ENCODE data around the gene AMH. TPM values are rescaled to one million over a fixed set of nuclear protein-coding genes. Genes with fewer than 3 reads are reported as not detected.
"Not testable (repeated sequence)": the region's sequence is repeated elsewhere in the genome, so short reads cannot be mapped to it uniquely, and the experiment has no call there.

The AMH gene
- total and polyA plus RNA-seq, 7 experiments from 2014 or later: 0.37 to 12.9 (median 4.6) TPM; not detected in 2

GRCh38 chr19:2280633-2281264, 31.6 kb downstream of the AMH start:
- H3K9me3 ChIP-seq (ENCODE audit: control insufficient read depth in 2 of 3, low read length in 3 of 3): no peaks in the 10 kb centered on the region
- H3K27ac Mint-ChIP-seq: no peak overlapping the region
- intact Hi-C loops (cut with micrococcal nuclease): no loop called here
- peaks cover 0 to 2% (median 0%) of the 10 kb centered on the region in 5 donors for H3K27me3 Mint-ChIP-seq
- no peak overlapping the region for H3K4me3 ChIP-seq (ENCODE audit: low read length)
- DNase-seq: no peak
- ChIA-PET CTCF (interaction anchor here (0.5 to 0.9 kb wide), 2 partner anchors 22 to 197 kb away, joined by 3 to 4 read pairs; no protein-coding TSS in a partner anchor), POLR2A (interaction anchor here (1.2 to 2.2 kb wide), 2 partner anchors 11 to 22 kb away, joined by 3 to 6 read pairs; no protein-coding TSS in a partner anchor)
- no peaks in the 10 kb centered on the region for H3K36me3 Mint-ChIP-seq
- no peaks in the 10 kb centered on the region for H3K27me3 ChIP-seq (ENCODE audit: control insufficient read depth in 2 of 2, insufficient read depth in 2 of 2, low read length in 2 of 2)
- ATAC-seq: no peak
- H3K9me3 Mint-ChIP-seq: no peaks in the 10 kb centered on the region
- peaks cover 0 to 8% (median 0%) of the 10 kb centered on the region in 3 experiments for H3K36me3 ChIP-seq (ENCODE audit: control insufficient read depth in 2 of 3, insufficient read depth in 3 of 3, low read length in 3 of 3)
- H3K27ac ChIP-seq (ENCODE audit: low read depth, low read length): no peak overlapping the region
- H3K4me1 Mint-ChIP-seq: peaks cover 6 to 19% (median 14%) of the 10 kb centered on the region in 7 donors
- peaks cover 8 to 13% of the 10 kb centered on the region in 2 donors for H3K4me1 ChIP-seq (ENCODE audit: control insufficient read depth in 2 of 2, insufficient read depth in 2 of 2, low read length in 2 of 2)
- no peak overlapping the region for H3K4me3 Mint-ChIP-seq

DNA sequence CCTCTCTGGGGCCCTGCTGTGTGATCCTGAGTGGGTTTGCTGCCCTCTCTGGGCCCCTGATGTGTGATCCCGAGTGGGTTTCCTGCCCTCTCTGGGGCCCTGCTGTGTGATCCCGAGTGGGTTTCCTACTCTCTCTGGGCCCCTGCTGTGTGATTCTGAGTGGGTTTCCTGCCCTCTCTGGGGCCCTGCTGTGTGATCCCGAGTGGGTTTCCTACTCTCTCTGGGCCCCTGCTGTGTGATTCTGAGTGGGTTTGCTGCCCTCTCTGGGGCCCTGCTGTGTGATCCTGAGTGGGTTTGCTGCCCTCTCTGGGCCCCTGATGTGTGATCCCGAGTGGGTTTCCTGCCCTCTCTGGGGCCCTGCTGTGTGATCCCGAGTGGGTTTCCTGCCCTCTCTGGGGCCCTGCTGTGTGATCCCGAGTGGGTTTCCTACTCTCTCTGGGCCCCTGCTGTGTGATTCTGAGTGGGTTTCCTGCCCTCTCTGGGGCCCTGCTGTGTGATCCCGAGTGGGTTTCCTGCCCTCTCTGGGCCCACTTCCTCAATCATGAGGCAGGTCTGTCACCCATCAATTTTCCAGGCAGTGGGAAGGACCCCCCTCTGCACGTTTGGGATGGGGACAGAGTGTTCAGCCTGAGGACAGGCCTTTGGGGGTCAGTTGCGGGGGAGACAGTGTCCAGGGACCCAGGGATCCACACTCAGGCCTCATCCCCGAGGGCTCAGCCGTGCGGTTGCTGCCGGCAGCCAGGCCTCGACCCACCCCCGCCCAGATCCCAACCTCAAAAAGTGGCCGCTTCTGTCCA, 32.3 kb downstream of the AMH start:
- peak overlapping the region in 1 of 9 donors; percentile 56 for H3K27ac Mint-ChIP-seq

GRCh38 chr19:2282062-2282861, 33.1 kb downstream of the AMH start, which contains the start of gene PEAK3:
TSS of gene PEAK3 (minus strand) at chr19:2282175. CDS start at chr19:2280931, 1,244 bp downstream.
- intact Hi-C loops (cut with micrococcal nuclease): no loop called here
- no peaks in the 10 kb centered on the region for H3K9me3 ChIP-seq (ENCODE audit: control insufficient read depth in 2 of 3, low read length in 3 of 3)
- Mint-ChIP-seq H3K27me3 (peaks cover 0 to 2% (median 0%) of the 10 kb centered on the region in 5 donors), H3K9me3 (peaks cover 0 to 2% (median 0%) of the 10 kb centered on the region in 11 donors), H3K27ac (peak within 1 kb of the TSS in 6 of 9 donors; percentile 41 to 82 (median 42)), H3K4me3 (peak within 1 kb of the TSS in 8 of 10 donors; percentile 49 to 77 (median 62)), H3K4me1 (peaks cover 6 to 17% (median 11%) of the 10 kb centered on the region in 7 donors), H3K36me3 (no peaks in the 10 kb centered on the region)
- no peaks in the 10 kb centered on the region for H3K36me3 ChIP-seq (ENCODE audit: control insufficient read depth in 2 of 3, insufficient read depth in 3 of 3, low read length in 3 of 3)
- no peak within 1 kb of the TSS for H3K27ac ChIP-seq (ENCODE audit: low read depth, low read length)
- H3K27me3 ChIP-seq (ENCODE audit: control insufficient read depth in 2 of 2, insufficient read depth in 2 of 2, low read length in 2 of 2): no peaks in the 10 kb centered on the region
- ChIA-PET POLR2A (interaction anchor here (0.6 to 2.1 kb wide), 7 partner anchors 9 to 607 kb away, joined by 3 to 7 read pairs (median 3); partner anchors contain the start of gene GADD45B), CTCF (no interaction called here)
- ATAC-seq (peak; percentile 74), DNase-seq (peak in 1 of 9 donors; percentile 49)
- H3K4me3 ChIP-seq (ENCODE audit: low read length): no peak within 1 kb of the TSS
- H3K4me1 ChIP-seq (ENCODE audit: control insufficient read depth in 2 of 2, insufficient read depth in 2 of 2, low read length in 2 of 2): peaks cover 8 to 13% of the 10 kb centered on the region in 2 donors

More for the DNA sequence above, 32.3 kb downstream of the AMH start:
- H3K36me3 Mint-ChIP-seq; H3K9me3 ChIP-seq (ENCODE audit: control insufficient read depth in 2 of 3, low read length in 3 of 3); H3K27ac ChIP-seq (ENCODE audit: low read depth, low read length); intact Hi-C loops (cut with micrococcal nuclease); H3K27me3 Mint-ChIP-seq; H3K27me3 ChIP-seq (ENCODE audit: control insufficient read depth in 2 of 2, insufficient read depth in 2 of 2, low read length in 2 of 2); CTCF ChIA-PET; H3K9me3 Mint-ChIP-seq; DNase-seq; H3K4me3 ChIP-seq (ENCODE audit: low read length); H3K36me3 ChIP-seq (ENCODE audit: control insufficient read depth in 2 of 3, insufficient read depth in 3 of 3, low read length in 3 of 3): not testable (repeated sequence)
- POLR2A ChIA-PET: interaction anchor here (0.6 to 2.2 kb wide), 3 partner anchors 10 to 41 kb away, joined by 3 to 7 read pairs (median 6); no protein-coding TSS in a partner anchor
- Mint-ChIP-seq H3K4me3 (peak overlapping the region in 6 of 10 donors; percentile 57 to 77 (median 62)), H3K4me1 (peaks cover 6 to 19% (median 14%) of the 10 kb centered on the region in 7 donors)
- H3K4me1 ChIP-seq (ENCODE audit: control insufficient read depth in 2 of 2, insufficient read depth in 2 of 2, low read length in 2 of 2): peaks cover 8 to 13% of the 10 kb centered on the region in 2 donors
- peak; percentile 28 for ATAC-seq

- DNase-seq: no peak
- intact Hi-C loops (cut with micrococcal nuclease): no loop called here
- Histone ChIP-seq H3K4me1 (ENCODE audit: control insufficient read depth in 2 of 2, insufficient read depth in 2 of 2, low read length in 2 of 2) (peaks cover 8 to 13% of the 10 kb centered on the region in 2 donors), H3K4me3 (ENCODE audit: low read length) (no peak overlapping the region), H3K36me3 (ENCODE audit: control insufficient read depth in 2 of 3, insufficient read depth in 3 of 3, low read length in 3 of 3) (no peaks in the 10 kb centered on the region), H3K27me3 (ENCODE audit: control insufficient read depth in 2 of 2, insufficient read depth in 2 of 2, low read length in 2 of 2) (no peaks in the 10 kb centered on the region), H3K27ac (ENCODE audit: low read depth, low read length) (no peak overlapping the region), H3K9me3 (ENCODE audit: control insufficient read depth in 2 of 3, low read length in 3 of 3) (no peaks in the 10 kb centered on the region)
- no peaks in the 10 kb centered on the region for H3K36me3 Mint-ChIP-seq
- peaks cover 5 to 16% (median 12%) of the 10 kb centered on the region in 7 donors for H3K4me1 Mint-ChIP-seq
- peak overlapping the region in 5 of 9 donors; percentile 38 to 82 (median 43) for H3K27ac Mint-ChIP-seq
- ATAC-seq: no peak
- CTCF ChIA-PET: interaction anchor here (1.1 kb wide), 1 partner anchor 12 kb away, joined by 3 read pairs; no protein-coding TSS in a partner anchor
- peak overlapping the region in 8 of 10 donors; percentile 37 to 77 (median 56) for H3K4me3 Mint-ChIP-seq
- peaks cover 0 to 2% (median 0%) of the 10 kb centered on the region in 11 donors for H3K9me3 Mint-ChIP-seq
- POLR2A ChIA-PET: interaction anchor here (0.6 to 2.1 kb wide), 7 partner anchors 9 to 607 kb away, joined by 3 to 7 read pairs (median 3); partner anchors contain the start of gene GADD45B
- H3K27me3 Mint-ChIP-seq: peaks cover 0 to 2% (median 0%) of the 10 kb centered on the region in 5 donors
Observed at GRCh38 chr19:2282862-2283237, 33.7 kb downstream of the AMH start.

DNA sequence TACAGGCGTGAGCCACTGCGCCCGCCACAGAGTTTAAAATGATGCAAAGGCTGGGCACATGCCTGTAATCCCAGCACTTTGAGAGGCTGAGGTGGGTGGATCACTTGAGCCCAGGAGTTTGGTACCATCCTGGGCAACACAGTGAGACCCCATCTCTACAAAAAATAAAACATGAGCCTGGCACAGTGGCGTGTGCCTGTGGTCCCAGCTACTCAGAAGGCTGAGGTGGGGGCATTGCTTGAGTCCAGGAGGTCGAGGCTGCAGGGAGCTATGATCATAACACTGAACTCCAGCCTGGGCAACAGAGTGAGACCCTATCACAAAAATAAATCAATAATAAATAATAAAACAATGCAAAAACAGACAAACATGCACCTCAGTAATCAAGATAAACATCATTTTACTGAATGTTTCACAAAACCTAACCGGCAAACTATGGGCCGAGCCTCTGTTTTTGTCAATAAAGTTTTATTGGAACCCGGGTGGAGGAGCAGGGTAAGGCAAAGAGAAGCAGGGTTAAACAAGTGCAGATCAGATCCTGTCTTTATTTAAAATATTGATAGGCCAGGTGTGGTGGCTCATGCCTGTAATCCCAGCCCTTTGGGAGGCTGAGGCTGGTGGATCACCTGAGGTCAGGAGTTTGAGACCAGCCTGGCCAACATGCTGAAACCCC, 34.8 kb downstream of the AMH start:
- intact Hi-C loops (cut with micrococcal nuclease): no loop called here
- H3K9me3 ChIP-seq (ENCODE audit: control insufficient read depth in 2 of 3, low read length in 3 of 3): no peaks in the 10 kb centered on the region
- H3K27me3 Mint-ChIP-seq: peaks cover 0 to 2% (median 0%) of the 10 kb centered on the region in 5 donors
- H3K27me3 ChIP-seq (ENCODE audit: control insufficient read depth in 2 of 2, insufficient read depth in 2 of 2, low read length in 2 of 2): no peaks in the 10 kb centered on the region
- peak overlapping the region in 1 of 9 donors; percentile 43 for H3K27ac Mint-ChIP-seq
- no peak overlapping the region for H3K27ac ChIP-seq (ENCODE audit: low read depth, low read length)
- no peak overlapping the region for H3K4me3 Mint-ChIP-seq
- peaks cover 10 to 25% (median 22%) of the 10 kb centered on the region in 7 donors for H3K4me1 Mint-ChIP-seq
- no peak for ATAC-seq
- peaks cover 0 to 2% (median 0%) of the 10 kb centered on the region in 11 donors for H3K9me3 Mint-ChIP-seq
- no peaks in the 10 kb centered on the region for H3K36me3 ChIP-seq (ENCODE audit: control insufficient read depth in 2 of 3, insufficient read depth in 3 of 3, low read length in 3 of 3)
- CTCF ChIA-PET: interaction anchor here (1.1 kb wide), 1 partner anchor 13 kb away, joined by 3 read pairs; no protein-coding TSS in a partner anchor
- peaks cover 8 to 18% of the 10 kb centered on the region in 2 donors for H3K4me1 ChIP-seq (ENCODE audit: control insufficient read depth in 2 of 2, insufficient read depth in 2 of 2, low read length in 2 of 2)
- H3K36me3 Mint-ChIP-seq: peaks cover 0 to 2% (median 0%) of the 10 kb centered on the region in 5 donors
- no peak for DNase-seq
- POLR2A ChIA-PET: interaction anchor here (0.7 to 1.3 kb wide), 2 partner anchors 24 to 119 kb away, joined by 3 to 4 read pairs; no protein-coding TSS in a partner anchor
- H3K4me3 ChIP-seq (ENCODE audit: low read length): no peak overlapping the region
